Measurements from ENCODE around the gene NOP56.

The NOP56 gene

DNA sequence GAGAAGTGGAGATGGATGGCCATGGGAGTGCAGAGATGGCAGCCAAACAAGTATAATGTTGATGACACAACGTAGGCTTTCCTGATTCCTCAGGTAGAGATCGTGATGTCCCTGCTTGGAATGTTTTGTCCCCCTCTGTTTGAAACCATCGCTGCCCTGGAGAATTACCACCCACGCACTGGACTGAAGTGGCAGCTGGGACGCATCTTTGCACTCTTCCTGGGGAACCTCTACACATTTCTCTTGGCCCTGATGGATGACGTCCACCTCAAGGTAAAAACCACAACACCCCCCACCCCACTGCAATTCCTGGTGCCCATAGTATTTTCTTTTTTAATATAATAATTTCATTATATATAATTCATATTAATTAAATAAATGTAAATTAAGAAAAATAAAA lies 42.1 kb upstream of the NOP56 start:
- H3K4me3 ChIP-seq, result no peak overlapping the region
- DNase-seq, result no peak
- peaks cover 0 to 8% of the 10 kb centered on the region in 2 donors for H3K27me3 ChIP-seq
- no peaks in the 10 kb centered on the region for H3K4me1 ChIP-seq
- no peak overlapping the region for H3K27ac ChIP-seq
- TF ChIP-seq, protein P1, sequence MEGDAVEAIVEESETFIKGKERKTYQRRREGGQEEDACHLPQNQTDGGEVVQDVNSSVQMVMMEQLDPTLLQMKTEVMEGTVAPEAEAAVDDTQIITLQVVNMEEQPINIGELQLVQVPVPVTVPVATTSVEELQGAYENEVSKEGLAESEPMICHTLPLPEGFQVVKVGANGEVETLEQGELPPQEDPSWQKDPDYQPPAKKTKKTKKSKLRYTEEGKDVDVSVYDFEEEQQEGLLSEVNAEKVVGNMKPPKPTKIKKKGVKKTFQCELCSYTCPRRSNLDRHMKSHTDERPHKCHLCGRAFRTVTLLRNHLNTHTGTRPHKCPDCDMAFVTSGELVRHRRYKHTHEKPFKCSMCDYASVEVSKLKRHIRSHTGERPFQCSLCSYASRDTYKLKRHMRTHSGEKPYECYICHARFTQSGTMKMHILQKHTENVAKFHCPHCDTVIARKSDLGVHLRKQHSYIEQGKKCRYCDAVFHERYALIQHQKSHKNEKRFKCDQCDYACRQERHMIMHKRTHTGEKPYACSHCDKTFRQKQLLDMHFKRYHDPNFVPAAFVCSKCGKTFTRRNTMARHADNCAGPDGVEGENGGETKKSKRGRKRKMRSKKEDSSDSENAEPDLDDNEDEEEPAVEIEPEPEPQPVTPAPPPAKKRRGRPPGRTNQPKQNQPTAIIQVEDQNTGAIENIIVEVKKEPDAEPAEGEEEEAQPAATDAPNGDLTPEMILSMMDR (IDR thresholded peaks at IDR 0.05), result no peak
- H3K9me3 ChIP-seq, result peaks cover 0 to 8% (median 4%) of the 10 kb centered on the region in 3 donors
- intact Hi-C loops (cut with DNase I; ENCODE audit: low total_unique reads), result no loop called here
- H3K36me3 ChIP-seq, result no peaks in the 10 kb centered on the region

DNA sequence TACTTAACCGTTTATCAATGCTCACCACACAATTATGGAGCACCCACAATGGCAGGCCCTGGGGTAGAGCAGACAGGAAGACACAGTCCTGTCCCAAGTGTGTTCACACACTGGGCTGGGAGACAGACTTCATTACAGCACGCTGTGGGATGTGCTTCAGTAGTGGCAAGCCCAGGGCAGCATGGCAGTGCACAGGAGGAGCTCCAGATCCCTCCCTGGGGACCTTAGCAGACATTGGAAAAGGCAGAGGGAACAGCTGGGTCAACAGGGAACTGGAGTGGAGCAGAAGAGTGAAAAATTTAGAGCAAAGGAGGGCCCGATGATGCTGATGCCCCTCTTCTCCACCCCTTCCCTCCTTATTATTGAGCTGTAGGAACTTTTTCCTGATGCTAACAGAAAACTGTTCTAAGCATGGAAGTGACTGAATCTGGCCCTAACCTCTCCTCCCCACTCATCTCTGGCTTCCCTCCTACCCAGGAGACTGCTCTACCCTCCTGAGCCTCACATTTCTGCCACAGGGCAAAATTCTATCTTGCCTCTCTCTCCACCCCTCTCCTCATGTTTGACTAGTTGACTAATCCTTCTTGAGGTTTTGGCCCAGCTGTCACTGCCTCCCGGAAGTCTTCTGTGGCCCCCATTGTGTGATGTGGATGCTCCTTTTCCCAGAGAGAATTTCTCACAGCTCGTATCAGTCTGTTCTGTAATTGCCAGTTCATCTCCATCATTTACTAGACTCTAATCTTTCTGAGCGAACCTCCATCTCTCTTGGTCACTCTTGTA lies 41.3 kb upstream of the NOP56 start:
- TF ChIP-seq, protein P1 (IDR thresholded peaks at IDR 0.05), result no peak
- no peak for DNase-seq

DNA sequence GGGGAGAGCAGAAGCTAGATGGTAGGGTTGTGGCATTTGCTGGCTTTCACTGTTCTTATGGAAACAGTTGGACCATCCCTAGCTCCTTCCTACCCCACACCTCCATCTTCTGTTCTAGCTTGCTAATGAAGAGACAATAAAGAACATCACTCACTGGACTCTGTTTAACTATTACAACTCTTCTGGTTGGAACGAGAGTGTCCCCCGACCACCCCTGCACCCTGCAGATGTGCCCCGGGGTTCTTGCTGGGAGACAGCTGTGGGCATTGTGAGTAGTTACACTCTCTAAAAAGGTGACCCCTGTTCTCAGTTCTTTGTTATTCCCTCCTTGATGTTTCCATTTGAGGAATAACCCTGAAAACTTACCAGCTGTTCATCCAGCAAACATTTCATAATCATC lies 40.4 kb upstream of the NOP56 start:
- H3K4me1 ChIP-seq, result no peaks in the 10 kb centered on the region
- TF ChIP-seq, protein P1 (IDR thresholded peaks at IDR 0.05), result no peak
- intact Hi-C loops (cut with DNase I; ENCODE audit: low total_unique reads), result no loop called here
- peaks cover 0 to 8% of the 10 kb centered on the region in 2 donors for H3K27me3 ChIP-seq
- no peaks in the 10 kb centered on the region for H3K36me3 ChIP-seq
- no peak overlapping the region for H3K27ac ChIP-seq
- DNase-seq, result no peak
- peaks cover 0 to 5% (median 0%) of the 10 kb centered on the region in 3 donors for H3K9me3 ChIP-seq
- no peak overlapping the region for H3K4me3 ChIP-seq

More for the DNA sequence above, 41.3 kb upstream of the NOP56 start:
- Histone ChIP-seq H3K4me3 (no peak overlapping the region), H3K27me3 (peaks cover 0 to 8% of the 10 kb centered on the region in 2 donors), H3K9me3 (peaks cover 0 to 8% (median 3%) of the 10 kb centered on the region in 3 donors), H3K36me3 (no peaks in the 10 kb centered on the region), H3K4me1 (no peaks in the 10 kb centered on the region), H3K27ac (no peak overlapping the region)
- intact Hi-C loops (cut with DNase I; ENCODE audit: low total_unique reads), result no loop called here

DNA sequence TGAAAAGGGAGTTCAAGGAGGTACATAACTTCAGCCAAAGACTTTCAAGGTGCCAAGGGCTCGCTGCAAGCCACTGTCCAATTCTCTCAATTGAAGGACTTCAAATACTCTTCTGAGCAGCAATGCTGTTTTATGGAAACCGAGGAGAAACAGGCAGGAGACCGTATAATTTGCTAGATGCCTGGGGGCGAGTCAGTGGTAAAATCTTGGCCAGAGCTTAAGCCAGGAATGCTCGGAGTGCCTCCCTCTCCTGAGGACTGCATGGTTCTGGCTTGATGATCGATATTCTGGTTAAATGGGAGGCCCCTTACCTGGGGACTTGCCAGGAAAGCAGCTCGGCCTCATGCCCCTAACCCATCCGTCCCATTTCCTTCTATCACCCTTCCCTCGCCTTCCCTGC lies 35.8 kb upstream of the NOP56 start:
- Histone ChIP-seq H3K36me3 (no peaks in the 10 kb centered on the region), H3K4me1 (no peaks in the 10 kb centered on the region), H3K4me3 (no peak overlapping the region), H3K27ac (no peak overlapping the region), H3K27me3 (peaks cover 0 to 6% of the 10 kb centered on the region in 2 donors), H3K9me3 (peaks cover 0 to 4% (median 0%) of the 10 kb centered on the region in 3 donors)
- DNase-seq, result no peak
- TF ChIP-seq, protein P1 (IDR thresholded peaks at IDR 0.05), result no peak
- intact Hi-C loops (cut with DNase I; ENCODE audit: low total_unique reads), result no loop called here

DNA sequence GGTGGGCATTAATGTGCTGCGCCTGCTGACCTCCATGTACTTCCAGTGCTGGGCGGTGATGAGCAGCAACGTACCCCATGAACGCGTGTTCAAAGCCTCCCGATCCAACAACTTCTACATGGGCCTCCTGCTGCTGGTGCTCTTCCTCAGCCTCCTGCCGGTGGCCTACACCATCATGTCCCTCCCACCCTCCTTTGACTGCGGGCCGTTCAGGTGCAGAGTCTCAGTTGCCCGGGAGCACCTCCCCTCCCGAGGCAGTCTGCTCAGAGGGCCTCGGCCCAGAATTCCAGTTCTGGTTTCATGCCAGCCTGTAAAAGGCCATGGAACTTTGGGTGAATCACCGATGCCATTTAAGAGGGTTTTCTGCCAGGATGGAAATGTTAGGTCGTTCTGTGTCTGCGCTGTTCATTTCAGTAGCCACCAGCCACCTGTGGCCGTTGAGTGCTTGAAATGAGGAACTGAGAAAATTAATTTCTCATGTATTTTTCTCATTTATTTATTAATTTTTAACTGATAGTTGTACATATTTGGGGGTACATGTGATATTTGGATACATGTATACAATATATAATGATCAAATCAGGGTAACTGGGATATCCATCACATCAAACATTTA lies 35.2 kb upstream of the NOP56 start:
- Histone ChIP-seq H3K27ac (no peak overlapping the region), H3K36me3 (no peaks in the 10 kb centered on the region), H3K4me1 (no peaks in the 10 kb centered on the region), H3K27me3 (peaks cover 0 to 6% of the 10 kb centered on the region in 2 donors), H3K9me3 (peaks cover 0 to 4% (median 0%) of the 10 kb centered on the region in 3 donors), H3K4me3 (no peak overlapping the region)
- no peak for DNase-seq
- TF ChIP-seq, protein P1 (IDR thresholded peaks at IDR 0.05), result no peak
- intact Hi-C loops (cut with DNase I; ENCODE audit: low total_unique reads), result no loop called here
